Measurements from ENCODE around the gene HEATR3.

DNA sequence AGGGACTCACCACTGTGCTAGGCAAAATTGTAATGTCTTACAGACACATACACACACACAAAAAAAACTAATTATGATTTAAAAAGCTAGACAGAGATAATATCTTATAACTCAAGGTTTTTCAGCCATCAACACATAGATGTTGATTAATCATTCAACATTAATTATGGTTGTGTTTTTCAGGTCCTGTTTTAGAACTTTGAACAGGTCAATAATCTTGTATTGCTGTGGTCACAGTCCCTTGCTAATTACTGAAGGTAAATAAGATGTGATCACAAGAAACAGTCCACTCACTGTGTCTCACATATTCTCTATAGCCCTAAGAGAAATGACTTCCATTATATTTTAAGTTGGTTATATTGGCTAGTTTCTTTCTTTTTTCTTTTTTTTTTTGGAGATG, 54.9 kb downstream of the HEATR3 start:
- no peak for TF ChIP-seq CTCF (IDR thresholded peaks at IDR 0.05)
- no peak for TF ChIP-seq POLR2A (IDR thresholded peaks at IDR 0.05)
